ENCODE results near the gene PLEKHS1.
"Not testable (repeated sequence)": the region's sequence is repeated elsewhere in the genome, so short reads cannot be mapped to it uniquely, and the experiment has no call there.

PLEKHS1 gene

GRCh38 chr10:113742466-113742865 is 9.0 kb upstream of the PLEKHS1 start:
- no peak for DNase-seq

DNA sequence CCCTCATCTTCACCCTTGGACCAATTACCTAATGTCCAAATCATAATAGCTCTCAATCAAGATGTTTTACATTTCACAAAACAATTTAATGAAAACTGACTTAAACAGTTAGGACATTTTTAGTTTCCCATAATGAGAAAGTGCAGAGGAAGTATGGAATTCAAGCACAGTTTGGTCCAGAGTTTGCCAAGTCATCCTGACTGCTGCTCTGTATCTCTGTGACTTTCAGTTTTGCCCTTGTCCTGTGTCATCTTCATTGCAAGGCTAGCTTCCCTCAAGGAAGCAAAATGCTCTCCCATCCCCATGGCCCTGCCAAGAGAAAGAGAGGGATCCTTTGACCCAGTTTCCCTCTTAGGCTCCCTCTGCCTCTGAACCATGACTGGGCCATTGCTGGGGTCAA is 7.9 kb upstream of the PLEKHS1 start:
- no peak for DNase-seq

DNA sequence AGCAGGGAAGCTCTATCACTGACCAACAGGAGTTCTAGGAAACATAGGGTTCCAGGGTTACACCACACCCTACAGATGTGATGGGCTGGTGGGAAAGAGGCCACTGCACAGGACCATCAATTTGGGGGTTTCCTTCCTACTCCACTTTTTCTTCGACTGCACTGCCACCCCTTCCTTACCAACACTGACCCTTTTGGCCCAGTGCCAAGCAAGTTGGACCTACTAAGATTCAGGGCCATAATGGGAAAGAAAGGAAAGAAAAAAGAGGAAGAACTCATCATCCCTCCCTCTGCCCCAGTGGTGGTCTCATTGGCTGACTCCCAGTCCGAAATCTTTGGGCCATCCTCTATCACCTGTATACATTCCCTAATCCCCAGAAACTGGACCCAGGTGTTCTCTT is 6.1 kb upstream of the PLEKHS1 start:
- DNase-seq = no peak

GRCh38 chr10:113746217-113746957 is 5.1 kb upstream of the PLEKHS1 start:
- peak; percentile 58 for DNase-seq

- peak; percentile 5 for DNase-seq
Measured at GRCh38 chr10:113752553-113752952, 1.1 kb downstream of the PLEKHS1 start.

- DNase-seq = no peak
Measured at GRCh38 chr10:113753020-113753692, 1.7 kb downstream of the PLEKHS1 start.

DNA sequence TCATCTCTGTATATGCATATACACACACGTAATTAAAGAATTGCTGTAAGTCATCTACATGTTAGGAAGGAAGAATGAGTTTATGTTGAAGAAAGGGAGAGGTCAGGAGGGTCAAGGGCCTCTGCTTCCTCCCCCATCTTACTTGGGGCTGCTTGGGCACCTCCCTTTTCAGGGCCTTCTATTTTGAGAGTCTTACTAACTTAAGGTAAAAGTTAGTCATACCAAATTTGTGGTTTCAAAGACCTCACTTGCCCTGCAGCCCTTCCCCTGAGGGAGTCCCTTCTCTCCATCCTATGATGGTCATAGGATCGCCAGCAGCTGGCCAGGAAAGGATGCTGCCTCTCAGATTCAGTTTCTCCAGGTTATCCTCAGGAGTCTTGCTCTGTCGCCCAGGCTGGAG is 2.6 kb downstream of the PLEKHS1 start:
- DNase-seq = no peak

- DNase-seq = peak; percentile 48
Measured at GRCh38 chr10:113754768-113755167, 3.3 kb downstream of the PLEKHS1 start.

DNA sequence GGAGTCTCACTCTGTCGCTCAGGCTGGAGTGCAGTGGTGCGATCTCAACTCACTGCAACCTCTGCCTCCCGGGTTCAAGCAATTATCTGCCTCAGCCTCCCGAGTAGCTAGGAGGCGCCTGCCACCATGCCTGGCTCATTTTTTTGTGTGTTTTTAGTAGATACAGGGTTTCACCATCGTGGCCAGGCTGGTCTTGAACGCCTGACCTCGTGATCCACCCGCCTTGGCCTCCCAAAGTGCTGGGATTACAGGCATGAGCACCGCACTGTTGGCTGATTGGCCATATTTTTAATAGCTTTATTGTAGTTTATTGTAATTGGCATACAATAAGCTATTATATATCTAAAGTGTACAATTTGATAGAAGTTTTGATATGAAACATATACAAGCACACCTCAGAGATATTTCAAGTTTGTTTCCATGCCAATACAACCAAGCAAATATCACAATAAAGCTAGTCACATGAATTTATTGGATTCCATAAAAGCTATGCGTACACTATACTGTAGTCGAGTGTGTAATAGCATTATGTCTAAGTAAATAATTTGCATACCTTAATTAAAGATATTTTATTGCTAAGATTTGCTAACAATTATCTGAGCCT is 5.6 kb downstream of the PLEKHS1 start:
- no peak for DNase-seq

GRCh38 chr10:113762083-113762482 is 10.6 kb downstream of the PLEKHS1 start:
- no peak for DNase-seq

GRCh38 chr10:113764582-113764981 is 13.1 kb downstream of the PLEKHS1 start:
- no peak for DNase-seq

DNA sequence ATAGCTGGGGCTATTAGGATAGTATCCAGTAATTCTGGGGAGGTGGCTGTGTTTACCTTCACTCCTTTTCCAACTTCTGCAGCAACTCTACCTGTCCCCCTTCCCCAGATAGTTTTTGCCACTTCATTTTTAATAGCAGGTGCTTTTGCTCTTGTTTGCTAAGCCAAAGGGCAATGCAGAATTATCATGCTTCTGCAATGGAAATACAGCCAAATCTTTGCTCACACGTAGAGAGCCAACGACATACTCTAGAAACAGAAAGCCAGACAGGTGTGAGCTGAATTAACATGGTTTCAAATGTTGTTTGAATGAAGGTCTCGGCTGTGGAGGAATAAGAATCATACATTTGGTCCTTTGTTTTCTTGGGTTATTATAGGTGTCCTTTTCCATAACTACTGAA is 14.4 kb downstream of the PLEKHS1 start:
- no peak for DNase-seq

GRCh38 chr10:113767222-113767621 is 15.7 kb downstream of the PLEKHS1 start:
- DNase-seq = no peak

GRCh38 chr10:113770346-113770745 is 18.9 kb downstream of the PLEKHS1 start:
- DNase-seq = no peak

- DNase-seq = not testable (repeated sequence)
Measured at GRCh38 chr10:113771131-113771530, 19.6 kb downstream of the PLEKHS1 start.

DNA sequence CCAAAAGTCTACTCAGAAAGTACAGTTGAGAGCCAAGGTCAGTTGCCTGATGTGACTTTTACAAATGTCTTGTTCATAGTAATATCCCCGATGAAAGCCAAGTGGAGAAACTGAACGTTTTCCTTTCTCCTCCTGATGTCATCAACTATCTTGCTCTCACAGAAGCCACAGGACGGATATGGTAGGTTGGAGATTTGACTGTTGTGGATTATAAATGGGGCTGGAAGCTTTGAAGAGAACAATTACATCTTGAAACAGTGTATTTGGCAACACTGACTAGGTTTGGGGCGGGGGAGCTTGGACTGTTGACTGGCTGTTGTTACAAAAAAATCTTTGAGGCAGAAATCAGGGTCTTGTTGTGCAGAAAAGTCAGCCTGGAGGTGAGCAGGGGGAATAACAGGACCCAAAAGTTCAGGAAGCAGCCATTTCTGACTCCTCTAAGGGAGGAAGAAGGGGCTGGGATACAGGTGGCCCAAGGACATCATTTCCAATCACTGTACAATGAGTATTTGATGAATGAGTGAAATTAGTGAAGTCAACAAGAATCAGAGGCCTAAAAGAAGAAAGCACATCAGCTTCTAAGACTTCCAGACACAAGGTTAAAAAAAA is 24.3 kb downstream of the PLEKHS1 start:
- no peak for DNase-seq

DNA sequence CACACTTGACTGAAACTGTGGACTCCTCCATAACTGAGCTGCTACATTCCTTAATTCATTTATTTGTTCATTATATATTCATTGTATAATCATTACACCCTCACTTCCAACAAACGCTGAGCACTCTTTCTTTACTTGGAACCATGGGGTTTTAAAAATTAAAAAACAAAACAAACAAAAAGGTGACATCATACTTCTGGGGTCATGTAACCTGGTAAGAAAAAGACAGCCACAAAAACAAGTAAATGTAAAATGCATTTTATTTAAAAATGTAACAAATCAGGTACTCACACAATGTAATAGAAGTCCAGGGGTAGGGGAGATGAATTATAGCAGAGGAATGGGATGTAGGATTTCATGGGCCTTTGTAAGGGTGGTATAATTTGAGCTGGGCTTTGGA is 25.1 kb downstream of the PLEKHS1 start:
- DNase-seq = no peak

GRCh38 chr10:113780681-113781250 is 29.3 kb downstream of the PLEKHS1 start:
- no peak for DNase-seq

DNA sequence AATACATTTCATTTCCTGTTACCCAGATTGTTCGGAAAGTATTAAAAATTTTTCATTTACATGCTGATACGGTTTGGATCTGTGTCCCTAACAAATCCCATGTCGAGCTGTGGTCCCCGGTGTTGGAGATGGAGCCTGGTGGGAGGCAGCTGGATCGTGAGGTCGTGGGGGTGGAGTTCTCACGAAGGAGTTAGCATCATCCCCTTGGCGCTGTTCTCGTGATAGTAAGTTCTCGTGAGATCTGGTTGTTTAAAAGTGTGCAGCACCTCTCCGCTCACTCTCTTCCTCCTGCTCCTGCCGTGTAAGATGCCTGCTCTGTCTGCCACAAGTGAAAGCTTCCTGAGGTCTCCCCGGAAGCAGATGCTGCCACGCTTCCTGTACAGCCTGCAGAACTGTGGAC is 30.9 kb downstream of the PLEKHS1 start:
- no peak for DNase-seq

- DNase-seq = no peak
Measured at GRCh38 chr10:113782986-113783704, 31.7 kb downstream of the PLEKHS1 start.

DNA sequence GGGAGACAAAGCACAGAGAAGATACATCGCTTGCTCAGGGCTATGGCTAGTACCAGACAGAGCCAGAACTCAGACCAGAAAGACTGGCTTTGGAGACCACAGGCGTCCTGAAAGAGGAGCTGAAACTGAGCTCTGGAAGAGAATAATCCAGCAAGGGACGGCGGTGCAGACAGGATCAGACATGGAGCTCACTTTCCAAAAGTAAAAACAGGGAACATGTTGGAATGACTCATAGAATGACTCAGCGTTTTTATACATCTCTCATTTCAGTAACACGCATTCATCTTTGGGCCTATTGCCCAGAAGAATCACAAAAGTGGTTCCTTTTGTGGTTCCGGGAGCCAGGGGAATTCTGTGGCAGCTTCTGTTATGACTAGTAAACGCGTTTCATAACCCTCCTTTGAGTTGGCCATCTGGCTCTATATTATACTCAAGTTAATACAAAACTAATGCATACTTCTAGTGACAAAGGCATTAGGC is 37.2 kb downstream of the PLEKHS1 start:
- peak; percentile 78 for DNase-seq

GRCh38 chr10:113791691-113792090 is 40.2 kb downstream of the PLEKHS1 start:
- DNase-seq = no peak

DNA sequence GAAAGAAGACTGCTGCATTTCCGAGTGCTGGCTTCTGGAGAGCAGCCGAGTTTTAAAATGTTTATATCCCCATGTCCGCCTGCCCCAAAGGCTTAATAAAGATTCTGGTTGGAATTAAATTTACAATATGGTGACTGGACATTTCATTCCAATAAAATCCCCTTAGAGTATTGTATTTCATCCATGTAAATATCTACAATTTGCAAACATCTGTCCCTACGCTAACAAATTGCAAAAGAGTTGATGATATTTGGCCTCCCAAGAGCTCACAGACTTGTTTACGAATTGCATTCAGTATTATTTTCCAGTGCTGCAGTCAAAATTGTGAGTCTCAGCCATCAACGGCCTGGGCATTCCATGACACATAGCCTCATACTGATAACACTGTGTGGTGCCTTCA is 50.1 kb downstream of the PLEKHS1 start:
- no peak for DNase-seq

Measured in NCI-H226 (cell line).